ENCODE results near the gene NIFK.

DNA sequence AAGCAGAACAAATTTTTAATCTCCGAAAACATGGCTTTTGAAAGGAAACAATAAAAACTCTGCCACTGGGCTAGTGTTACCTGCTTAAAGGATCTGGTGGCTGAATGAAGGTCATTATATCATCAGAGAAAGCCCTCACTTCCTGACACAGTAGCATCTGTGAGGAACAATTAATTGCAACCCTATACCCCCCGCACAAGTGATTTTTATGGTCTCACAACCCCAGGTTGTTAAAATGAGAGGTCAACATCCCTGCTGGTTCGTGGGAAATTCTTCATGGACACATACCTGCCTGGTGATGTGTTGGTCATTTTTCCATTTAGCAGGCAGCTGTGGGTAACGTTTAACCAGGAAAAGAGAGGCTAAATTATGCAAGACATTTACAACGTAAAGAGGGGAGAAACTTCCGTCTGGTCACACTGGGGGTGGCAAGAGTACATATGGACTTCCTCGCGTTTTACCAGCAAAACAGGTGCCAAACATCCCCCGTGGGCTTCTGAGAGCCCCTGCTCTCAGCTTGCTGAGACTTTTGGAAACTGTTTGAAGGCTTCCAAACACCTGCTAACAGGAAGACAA is 29.2 kb downstream of the NIFK start:
- TF ChIP-seq, protein P1, sequence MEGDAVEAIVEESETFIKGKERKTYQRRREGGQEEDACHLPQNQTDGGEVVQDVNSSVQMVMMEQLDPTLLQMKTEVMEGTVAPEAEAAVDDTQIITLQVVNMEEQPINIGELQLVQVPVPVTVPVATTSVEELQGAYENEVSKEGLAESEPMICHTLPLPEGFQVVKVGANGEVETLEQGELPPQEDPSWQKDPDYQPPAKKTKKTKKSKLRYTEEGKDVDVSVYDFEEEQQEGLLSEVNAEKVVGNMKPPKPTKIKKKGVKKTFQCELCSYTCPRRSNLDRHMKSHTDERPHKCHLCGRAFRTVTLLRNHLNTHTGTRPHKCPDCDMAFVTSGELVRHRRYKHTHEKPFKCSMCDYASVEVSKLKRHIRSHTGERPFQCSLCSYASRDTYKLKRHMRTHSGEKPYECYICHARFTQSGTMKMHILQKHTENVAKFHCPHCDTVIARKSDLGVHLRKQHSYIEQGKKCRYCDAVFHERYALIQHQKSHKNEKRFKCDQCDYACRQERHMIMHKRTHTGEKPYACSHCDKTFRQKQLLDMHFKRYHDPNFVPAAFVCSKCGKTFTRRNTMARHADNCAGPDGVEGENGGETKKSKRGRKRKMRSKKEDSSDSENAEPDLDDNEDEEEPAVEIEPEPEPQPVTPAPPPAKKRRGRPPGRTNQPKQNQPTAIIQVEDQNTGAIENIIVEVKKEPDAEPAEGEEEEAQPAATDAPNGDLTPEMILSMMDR (IDR thresholded peaks at IDR 0.05): no peak
- TF ChIP-seq EP300 (IDR thresholded peaks at IDR 0.05) (no peak), POLR2AphosphoS5 (IDR thresholded peaks at IDR 0.05) (no peak)
